HK-2 (cell line): ENCODE data around the gene NKAIN2.
"Not testable (repeated sequence)": the region's sequence is repeated elsewhere in the genome, so short reads cannot be mapped to it uniquely, and the experiment has no call there.

ENCODE experiments used
- DNase-seq: peaks from one replicate; pipeline ENCODE4 v3.0.0-alpha.2; 2018; ENCODE audit not compliant: unreplicated experiment

NKAIN2 gene

DNA sequence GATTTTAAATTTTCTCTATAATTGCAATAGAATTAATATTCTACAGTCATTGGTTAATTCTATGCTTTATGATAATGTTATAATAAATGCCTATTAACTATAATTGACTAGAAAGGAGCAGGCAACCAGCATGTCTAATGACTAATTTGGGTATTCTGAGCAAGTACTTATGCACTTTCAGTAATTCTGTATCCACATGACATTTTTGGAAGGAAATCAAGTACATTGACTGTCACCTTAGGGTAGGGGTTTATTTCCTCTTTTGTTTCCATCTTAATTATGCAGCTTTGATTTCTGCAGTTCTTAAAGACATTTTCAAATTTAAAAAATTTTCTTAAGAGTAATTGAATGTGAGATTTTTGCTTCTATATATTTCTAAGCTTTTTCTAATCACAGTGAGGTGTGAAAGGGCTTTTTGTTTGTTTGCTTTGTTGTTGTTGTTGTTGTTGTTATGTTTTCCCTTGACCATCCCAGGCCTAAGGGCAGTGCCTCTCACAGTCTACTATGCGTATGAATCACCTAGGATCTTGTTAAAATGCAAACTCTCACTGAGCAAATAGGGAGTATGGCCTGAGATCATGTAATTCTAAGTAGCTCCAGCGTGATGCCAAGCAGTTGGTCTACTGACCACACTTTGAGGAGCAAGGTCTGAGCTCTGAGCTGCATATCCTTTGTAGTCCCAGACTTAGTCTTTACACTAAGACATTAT lies 691.4 kb downstream of the NKAIN2 start:
- no peak for DNase-seq

DNA sequence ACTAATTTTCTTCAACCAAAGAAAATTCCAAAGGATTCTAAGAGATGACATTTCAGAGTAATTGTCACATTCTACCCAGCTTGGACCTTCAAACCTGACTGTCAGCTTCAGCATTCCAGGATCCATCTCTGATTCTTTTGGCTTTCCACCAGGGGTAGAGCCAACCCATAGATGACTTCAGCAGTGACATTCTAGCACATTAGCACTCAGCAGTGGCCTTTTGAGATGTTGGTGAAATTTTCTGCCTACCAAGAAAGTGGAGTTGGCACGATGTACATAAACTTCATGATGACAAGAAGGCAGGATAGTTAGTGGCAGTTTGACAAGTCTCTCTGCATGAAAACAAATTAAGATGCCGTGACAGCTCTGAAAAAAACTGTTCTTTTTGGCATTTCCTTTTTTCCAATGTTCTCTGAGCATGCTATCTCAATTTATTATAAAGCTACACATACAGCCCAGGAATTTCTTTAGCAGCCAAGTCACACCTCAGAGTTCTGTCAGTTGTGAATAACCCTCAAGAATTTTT lies 692.1 kb downstream of the NKAIN2 start:
- no peak for DNase-seq

DNA sequence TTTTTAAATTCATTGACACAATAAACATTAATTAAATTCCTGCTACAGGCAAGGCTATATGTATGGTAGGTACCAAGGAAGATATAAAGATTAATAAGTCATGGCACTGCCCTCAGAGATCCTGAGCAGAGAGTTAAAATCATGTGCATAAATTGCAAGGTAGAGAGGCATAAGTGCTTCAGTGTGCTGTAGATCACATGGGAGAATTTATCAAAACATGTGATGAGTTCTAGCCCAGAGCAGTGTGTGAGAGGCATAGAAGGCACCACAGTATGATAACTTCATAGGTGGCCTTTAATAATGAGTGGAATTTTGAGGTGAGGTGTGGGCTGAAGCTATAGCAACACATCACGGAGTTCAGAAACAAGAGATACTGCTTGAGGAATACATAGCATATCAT lies 692.7 kb downstream of the NKAIN2 start:
- no peak for DNase-seq

DNA sequence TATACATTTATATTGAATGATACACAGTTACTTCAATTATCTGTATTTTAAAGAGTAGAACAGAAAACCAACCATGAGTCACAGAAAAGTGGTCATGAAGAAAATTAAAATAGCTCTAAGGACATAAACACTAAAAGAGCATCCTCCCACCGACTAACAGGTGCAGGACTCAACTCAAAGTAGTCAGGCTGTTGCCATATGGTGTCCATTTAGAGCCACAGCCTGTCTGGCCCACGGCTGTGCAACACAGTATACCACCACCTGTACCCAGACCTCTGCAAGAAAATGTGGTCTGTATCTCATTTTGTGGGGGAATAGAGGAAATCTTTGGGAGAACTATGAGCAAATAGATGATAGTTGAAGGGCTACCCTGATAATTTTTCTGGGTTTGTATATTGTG lies 708.8 kb downstream of the NKAIN2 start:
- no peak for DNase-seq

DNA sequence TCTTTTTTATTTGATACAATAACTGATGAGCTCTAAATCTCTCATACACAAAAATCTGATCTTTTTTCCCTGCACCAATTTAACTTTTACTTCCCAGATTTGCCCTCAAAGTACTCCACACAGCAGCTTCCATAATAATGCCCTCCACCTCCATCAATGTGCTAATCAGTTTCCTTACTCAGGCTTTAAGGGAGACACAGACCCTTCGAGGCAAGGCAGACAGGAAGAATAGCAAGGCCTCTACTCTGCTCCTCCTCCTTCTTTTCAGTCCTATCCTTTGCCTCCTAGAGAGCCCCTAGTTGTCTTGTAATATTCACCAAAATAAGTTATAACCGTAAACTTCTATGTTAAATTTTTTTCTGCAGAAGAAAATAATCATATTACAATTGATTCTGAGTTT lies 713.7 kb downstream of the NKAIN2 start:
- no peak for DNase-seq

DNA sequence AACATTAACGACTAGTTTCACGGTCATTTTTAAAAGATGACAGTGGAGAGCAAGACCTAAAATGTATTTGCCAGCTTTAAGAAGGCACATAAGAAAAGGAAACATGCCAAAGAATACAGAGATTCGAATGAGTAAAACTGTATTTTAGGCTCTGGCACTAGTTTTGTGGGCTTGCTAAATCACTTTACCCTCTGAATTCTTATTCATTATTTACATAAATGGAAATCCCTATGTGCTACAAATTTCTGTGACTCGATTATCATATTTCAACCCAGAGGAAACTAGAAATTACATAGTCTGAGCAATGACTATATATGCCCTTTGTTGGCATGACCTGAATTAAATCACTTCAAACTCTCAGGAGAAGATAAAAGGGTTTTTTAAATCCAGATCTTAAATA lies 716.8 kb downstream of the NKAIN2 start:
- DNase-seq, result no peak

DNA sequence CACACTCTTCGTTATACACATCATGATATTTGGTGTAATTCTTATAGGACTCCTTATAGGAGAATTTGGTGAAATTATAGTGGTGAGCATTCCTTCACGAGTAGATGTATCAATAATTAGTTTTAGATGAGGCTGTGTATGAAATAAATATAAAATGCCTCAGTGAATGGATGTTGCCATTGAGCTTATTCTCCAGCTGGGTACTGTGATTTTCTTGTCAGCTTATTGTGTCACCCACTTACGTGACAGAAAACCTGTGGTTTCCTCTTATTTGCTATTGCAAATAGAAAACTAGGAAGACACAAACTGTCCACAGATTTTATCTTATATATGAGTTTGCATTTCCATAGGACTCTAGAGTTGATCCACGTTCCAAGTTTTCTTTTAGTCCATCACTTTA lies 718.7 kb downstream of the NKAIN2 start:
- no peak for DNase-seq

DNA sequence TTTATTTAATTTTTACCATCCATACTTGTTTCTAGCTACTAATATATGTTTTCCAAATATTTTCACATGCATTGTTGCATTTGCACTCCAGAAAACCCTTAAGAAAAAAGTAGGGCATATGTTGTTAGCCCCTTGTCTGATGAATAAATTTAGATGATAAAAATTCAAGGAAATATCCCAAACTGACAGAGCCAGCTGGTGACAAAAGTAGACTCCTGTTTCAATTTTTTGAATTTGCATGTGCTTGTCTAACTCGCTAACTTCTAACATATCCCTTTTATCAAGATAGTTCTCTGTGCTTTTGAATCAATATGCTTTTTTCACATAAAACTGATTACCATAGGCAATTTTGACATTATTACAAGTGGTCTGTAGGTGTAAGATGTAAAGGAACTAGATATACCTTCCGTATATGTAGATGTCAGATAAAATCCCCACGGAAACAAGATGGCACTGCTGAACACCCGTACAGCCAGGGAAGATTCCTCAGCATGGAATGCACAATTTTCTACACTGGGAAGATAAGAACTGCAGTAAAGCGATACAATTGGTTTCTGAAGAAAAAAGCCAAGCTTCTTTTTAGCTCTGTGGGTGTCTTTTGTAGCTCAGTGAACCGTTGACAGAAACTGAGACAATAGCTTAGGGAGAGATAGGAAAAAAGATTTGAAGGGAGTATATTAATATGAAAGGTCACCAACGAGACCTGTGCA lies 721.0 kb downstream of the NKAIN2 start:
- DNase-seq, result no peak

DNA sequence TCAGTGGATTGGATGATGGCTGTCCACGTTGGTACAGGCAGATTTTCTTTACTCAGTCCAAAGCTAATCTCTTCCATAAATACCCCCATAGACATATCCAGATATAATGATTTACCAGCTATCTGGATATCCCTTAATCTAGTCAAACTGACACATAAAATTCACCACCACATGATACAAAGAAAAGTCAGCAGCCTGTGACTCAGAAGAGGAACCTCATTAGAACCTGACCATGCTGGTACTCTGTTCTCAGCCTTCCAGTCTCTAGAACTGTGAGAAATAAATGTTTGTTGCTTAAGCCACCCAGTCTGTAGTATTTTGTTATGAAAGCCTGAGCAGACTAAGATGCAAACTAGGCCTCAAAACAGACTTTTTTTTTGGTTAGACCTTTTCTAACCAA lies 727.3 kb downstream of the NKAIN2 start:
- no peak for DNase-seq

DNA sequence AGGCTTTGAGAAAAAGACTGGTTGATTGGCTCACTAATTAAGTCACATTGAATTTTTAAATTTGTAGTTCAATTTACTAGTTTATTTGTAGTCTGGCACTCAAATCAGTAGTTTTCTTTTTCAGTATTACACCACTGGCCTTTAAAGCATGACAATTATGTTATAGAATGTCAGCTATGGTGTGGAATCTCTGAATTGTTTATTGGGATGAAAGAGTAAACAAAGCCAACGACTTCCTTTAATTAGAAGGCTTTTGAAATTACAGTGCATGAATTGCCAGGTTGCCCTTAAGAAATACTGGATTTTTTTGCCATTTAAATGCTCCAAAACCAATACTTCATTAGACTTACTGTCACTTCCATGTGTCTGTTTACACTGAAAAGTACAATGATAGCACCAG lies 731.6 kb downstream of the NKAIN2 start:
- no peak for DNase-seq

DNA sequence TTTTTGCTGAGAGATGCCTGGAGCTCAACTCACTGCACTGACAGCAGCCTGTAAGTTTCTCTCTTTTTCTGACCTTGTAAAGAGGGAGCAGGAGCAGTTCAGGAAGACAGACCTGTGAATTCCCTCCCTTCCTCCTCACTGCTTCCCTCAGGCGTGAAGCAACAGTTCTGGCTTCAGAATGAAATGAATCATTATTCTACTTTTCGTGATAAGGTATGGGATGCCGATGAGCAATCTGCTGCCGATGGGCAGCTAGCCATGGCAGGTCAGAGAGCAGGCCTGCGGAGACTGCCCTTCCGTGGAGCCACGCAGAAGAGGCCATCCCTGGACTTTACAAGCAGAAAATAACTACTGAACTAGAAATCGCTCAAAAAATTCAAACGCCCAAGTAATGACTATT lies 732.1 kb downstream of the NKAIN2 start:
- peak; percentile 54 for DNase-seq

DNA sequence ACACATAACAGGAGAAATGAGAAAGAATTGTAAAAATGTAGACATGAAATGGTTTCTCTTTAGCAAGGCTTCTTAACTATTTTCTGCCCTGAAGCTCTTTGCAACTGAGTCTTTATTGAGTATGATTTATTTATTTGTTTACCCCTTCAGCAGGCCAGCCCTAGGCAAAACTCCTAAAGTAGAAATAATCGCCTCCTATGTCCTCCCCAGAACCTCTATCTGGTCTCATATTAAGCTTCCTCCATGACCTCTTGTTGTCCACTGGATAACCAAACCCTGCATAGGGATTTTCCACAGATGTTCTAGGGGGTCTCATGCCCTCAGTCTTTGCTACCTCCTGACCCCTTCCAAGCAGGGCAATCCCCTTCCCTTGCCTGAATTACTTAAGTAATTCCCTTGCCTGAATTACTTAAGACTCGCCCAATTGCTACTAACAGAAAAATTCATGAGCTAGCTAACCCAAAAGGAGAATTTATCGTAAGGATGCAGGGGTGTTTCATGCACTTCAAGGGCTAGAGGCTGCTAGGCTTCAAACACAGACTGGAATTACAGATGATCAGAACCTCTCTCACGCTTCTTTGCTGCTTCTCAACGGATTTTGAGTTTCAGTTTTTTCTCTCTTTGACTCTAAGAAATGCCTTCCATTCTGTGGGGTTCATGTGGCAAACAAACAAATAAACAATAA lies 732.6 kb downstream of the NKAIN2 start:
- DNase-seq, result no peak

DNA sequence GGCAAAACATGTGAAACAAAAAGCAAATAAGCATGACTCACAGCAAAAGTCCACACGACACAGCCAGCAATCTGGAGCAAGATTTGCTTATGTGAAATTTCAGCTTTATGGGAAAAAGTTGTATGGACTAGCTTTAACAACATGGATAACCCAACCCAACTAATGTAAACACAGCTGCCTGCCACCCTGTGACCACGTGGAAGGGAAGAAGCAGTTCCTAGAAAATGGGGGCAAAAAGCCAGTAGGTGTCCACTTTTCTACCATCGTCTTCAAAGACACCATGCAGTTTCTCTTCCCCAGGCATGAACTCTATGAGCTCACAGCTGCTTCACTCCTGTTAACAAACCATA lies 733.2 kb downstream of the NKAIN2 start:
- DNase-seq, result no peak

DNA sequence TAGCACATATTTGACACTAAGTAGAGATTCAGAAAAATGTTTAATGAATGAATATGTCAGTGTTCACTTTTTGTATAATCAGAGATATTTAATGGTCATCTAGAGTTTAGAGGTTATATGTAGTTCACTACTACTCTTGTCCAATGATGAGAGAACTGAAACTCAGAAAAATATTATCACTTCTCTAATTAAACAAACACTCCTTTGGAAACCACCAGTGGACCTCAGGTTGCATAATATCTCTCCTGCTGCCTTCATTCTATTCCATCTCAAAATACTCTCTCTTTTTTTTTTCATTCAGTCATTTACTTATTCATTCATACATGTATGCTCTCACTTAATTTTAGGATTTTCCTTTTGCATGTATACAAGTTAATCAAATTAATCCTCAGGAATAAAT lies 735.4 kb downstream of the NKAIN2 start:
- no peak for DNase-seq

DNA sequence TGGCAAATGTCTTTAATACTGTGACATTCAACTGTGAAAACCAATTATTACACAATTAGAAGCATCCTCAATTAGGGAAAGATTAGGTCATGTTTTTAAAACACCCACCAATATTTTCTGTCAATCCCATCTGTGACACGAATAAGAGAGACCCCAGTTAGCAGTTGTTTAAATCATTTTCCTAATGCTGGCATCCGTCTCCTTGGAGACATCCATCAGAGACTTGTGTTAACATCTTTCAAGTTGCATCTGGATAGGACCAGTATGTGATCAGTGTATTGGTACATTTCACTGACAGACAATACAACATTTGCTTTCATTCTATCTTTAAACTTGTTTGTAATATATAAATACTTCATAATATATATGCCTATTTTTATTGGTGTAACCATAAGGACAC lies 737.9 kb downstream of the NKAIN2 start:
- DNase-seq, result no peak

DNA sequence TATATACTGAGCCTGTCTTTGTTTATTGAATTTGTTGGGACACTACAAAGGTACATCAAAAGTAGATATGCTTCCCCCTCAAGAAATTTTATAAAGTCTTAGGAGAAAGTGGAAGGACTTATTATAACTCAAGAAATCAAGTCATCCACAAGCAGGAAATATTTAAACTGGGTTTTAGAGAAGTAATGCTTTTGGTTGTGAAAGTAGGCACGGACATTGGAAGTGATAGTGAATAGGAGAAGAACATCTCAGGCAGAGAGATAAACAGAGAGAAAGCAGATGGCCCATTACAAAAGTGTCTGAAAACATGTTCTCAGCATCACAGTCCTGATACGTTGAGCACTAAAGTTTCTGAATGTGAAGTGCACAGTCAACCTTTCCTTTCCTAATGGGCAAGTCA lies 742.9 kb downstream of the NKAIN2 start:
- DNase-seq, result no peak

DNA sequence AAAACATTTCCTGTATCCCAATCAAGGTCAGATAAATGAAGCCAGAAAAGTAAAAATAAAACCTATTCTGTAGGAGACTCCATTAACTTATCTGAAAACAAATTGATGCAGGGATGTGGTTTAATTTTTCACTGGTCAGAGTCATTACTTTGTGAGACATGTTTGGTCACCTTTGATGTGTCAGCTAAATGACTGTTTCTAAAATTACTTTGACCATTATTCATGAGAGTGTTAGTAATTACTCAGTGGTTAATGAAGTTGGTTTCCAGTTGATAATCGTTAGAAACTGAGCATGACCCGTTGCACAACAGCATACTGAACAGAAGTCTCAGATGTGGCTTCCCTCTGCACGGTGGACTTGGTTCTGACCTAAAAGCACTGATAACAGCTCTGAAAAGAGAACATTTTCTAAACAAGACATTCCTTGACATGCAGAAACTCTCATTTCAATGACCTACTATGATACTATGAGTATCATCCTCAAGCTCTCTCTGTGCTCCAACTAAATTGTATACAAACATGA lies 748.1 kb downstream of the NKAIN2 start:
- DNase-seq, result no peak

DNA sequence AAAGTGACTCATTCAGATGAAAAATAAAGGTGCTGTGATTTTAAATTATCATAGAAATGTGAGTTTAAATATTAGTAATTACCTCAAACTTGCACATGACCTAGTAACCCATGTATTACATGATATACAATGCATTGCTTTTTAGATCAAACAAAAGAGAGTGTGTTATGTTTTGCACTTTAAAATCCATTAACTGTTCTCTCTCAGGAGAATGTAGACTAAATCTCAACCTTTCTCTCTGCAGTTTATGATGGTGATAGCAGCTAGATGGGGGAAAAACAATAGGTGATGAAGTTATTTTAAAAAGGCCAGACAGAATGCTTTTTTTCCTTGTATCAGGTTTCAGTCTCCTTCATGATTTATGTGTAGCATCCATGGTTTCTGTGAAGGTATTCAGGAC lies 754.2 kb downstream of the NKAIN2 start:
- DNase-seq, result no peak

DNA sequence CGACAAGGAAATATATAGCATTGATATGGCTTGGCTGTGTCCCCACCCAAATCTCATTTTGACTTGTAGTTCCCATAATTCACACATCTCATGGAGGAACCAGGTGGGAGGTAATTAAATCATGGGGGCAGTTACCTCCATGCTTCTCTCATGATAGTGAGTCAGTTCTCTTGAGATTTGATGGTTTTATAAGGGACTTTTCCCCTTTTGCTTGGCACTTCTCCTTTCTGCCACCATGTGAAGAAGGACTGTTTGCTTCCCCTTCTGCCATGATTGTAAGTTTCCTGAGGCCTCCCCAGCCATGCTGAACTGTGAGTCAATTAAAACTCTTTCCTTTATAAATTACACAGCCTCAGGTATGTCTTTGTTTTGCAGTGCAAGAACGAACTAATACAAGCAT lies 756.4 kb downstream of the NKAIN2 start:
- DNase-seq, result not testable (repeated sequence)

DNA sequence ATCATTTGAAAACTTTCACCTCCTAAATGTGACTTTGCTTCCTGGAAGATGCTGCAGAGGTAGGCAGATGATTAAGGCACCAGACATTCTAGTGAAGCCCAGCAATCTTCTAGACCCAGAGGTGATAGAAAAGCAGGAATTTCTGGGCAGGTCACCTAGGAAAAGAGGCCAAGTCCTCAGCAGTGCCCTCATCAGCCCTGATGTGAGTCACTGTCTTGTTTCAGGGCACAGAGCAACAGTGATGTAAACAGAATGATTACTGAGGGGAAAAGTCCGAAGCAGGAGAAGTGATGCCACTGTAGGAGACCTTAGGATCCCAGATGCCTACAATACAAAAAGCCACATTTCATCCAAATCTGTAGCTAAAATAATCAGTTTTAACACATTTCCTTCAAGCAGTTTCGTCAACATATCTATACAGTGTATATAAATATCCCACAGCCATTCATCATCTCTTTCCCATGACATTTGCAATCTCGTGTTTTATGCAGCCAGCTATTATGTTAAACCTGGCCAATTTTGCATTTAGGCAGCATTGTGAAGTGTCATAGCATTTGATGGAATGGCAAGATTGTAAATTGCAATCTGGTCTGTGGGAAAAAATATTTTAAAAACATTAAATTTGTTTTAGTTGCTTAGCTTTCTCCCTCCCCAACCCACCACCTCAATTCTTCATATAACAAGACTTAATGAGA lies 757.4 kb downstream of the NKAIN2 start:
- no peak for DNase-seq

DNA sequence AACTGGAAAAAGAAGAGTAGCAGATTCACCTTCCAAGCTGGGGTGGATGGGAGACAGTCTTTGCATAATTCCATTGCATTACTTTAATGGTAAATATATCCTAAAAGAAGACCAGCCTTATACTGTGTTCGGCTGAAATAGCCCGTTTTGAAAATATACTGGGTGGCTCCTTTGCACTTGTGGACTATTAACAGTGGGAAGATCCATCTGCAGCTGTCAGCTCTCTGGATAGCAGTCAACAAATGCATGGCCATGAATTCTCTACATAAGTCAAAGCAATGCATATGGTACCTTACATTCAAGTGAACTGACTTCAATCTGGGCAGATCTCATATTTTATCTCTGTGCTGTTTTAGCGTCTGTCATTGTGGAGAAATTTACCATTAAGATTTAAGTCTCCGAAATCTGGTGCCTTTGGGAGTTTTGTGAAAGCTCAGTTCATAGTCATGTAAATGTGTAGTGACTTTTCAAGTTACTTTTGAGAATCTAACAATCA lies 758.0 kb downstream of the NKAIN2 start:
- DNase-seq, result no peak

DNA sequence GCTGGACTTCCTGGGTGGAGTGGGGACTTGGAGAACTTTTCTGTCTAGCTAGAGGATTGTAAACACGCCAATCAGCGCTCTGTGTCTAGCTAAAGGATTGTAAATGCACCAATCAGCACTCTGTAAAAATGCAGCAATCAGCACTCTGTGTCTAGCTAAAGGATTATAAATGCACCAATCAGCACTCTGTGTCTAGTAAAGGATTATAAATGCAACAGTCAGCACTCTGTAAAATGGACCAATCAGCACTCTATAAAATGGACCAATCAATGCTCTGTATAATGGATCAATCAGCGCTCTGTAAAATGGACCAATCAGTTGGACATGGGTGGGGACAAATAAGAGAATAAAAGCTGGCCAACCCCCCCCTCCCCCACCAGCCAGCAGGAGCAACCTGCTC lies 760.5 kb downstream of the NKAIN2 start:
- DNase-seq, result not testable (repeated sequence)
